GM03348 (cell line): ENCODE data around the gene TMEM198.

Experiments used
- DNase-seq: peaks from one replicate; pipeline ENCODE4 v3.0.0; 2012; ENCODE audit warnings: low spot score

TMEM198 gene

DNA sequence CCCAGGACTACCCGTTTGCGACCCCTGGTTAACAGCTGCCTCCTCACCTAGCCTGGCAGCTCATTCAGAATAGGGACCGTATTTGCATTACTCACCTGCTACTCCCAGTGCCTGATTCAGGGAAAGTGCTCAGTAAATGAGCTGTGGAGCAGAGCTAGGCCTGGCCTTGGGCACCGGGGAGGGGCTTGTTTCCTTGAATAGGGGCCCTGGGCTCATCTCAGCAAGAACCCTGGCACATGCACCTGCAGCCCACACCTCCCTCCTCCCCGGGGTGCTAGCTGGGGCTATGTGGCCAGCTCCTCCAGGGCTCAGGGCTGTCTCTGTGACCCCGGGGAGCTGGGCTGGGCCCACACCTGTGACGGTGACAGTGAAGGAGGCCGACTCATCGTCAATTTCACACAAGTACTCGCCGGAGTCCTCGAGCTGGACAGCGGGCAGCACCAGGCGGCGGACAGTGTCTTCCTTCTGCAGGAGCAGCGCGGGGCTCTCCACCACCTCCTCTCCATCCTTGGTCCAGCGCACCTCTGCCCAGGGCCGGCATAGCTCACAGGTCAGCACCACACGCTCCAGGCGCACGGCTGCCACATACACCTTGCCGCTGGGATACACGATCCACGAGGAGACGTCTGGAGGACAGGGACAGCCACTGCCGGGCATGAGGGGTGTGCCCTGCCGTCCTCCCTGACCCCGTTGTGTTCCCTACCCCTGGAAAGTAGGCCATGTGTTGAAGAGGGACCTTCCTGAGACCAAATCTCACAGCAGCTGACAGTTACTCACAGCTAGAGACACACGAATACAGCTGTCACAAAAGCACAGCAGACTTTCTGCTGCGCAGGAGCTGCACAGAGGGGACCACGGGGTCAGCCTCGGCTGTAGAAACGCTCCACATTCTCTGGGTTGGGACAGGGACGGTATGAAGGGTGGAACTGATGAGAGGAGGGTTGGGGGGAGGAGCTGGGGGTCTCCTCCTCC lies 18.5 kb downstream of the TMEM198 start:
- DNase-seq = no peak

- no peak for DNase-seq
Measured at GRCh38 chr2:219563271-219563928, 19.6 kb downstream of the TMEM198 start.

GRCh38 chr2:219565130-219566080 lies 21.6 kb downstream of the TMEM198 start:
- DNase-seq = no peak

DNA sequence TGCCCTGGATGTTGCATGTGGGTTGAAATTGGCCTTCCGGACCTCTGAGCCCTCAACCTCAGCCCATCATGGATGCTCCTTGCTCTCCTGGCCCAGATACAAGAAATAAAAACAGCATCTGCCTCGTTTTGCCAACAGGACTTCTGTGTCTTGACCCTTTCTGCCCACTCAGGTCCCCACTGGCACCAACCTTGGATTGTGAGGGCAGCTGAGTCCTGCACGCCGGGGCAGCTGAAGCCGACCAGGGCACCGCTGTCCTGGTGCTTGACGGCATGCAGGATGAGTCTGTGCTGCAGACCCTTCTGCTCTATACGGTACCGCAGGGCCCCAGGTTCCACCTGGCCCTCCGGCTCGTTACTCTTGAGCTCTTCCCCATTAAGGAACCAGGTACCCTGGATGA lies 22.8 kb downstream of the TMEM198 start:
- no peak for DNase-seq

GRCh38 chr2:219567131-219567530 lies 23.3 kb downstream of the TMEM198 start:
- no peak for DNase-seq

DNA sequence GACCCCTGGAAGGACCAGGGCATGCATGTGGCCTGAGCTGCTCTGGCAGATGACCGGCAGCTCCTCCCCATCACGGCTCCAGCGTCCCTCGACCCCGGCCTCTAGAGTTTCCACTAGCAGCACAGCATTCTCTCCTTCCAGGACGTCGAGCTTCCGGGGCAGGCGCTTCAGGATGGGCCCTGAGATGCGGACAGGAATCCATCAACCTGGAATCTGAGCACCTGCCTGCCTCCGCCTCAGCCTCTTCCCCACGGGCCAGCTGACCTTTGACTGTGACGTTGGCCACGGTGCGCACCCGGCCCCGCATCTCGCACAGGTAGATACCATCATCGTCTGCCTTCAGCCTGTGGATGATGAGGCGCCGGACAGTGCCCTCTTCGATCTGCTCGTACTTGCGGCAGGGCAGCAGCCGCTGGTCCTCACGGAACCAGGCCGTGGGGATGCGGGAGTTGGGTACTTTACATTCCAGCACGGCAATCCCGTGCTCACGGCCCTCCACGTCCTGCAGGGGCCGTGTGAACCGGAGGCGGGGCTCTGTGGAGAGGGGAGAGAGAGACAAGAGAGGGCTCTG lies 24.0 kb downstream of the TMEM198 start:
- no peak for DNase-seq

DNA sequence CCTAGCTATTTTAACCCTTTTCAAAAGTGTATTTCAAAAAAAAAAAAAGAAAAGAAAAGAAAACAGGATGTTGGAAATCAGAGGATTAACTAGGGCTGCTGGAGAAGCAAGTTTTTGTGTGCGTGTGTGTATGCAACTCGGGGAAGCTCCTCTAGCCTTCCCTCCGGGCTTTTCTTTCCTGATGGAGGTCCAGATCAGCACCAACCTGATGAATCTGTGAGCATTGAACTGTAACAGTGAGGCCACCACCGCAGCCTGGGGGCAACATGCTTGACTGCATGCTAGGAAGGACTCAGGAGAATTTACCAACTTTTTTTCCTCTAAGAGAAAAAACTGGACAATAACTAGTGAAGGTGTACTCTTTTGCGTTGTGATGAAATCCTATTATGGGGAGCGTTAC lies 25.2 kb downstream of the TMEM198 start:
- no peak for DNase-seq

GRCh38 chr2:219569635-219570034 lies 25.8 kb downstream of the TMEM198 start:
- no peak for DNase-seq

GRCh38 chr2:219570194-219570923 lies 26.5 kb downstream of the TMEM198 start:
- DNase-seq = peak; percentile 85

DNA sequence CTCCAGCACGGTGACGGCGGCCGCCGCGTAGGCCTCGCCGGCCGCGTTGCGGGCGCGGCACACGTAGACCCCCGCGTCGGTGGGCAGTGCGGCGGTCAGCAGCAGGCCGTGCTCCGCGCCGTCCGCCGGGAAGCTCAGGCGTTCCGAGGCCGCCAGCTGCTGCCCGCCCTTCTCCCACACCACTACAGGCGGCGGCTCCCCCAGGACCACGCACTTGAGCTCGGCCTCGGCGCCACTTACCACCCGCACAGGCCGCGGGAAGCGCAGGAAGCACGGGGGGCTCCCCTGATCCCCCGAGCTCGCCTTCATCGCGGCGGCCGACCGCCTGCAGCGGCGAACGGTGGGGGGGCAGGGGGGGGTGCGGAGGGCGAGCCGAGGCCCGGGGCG lies 27.1 kb downstream of the TMEM198 start:
- DNase-seq = no peak

DNA sequence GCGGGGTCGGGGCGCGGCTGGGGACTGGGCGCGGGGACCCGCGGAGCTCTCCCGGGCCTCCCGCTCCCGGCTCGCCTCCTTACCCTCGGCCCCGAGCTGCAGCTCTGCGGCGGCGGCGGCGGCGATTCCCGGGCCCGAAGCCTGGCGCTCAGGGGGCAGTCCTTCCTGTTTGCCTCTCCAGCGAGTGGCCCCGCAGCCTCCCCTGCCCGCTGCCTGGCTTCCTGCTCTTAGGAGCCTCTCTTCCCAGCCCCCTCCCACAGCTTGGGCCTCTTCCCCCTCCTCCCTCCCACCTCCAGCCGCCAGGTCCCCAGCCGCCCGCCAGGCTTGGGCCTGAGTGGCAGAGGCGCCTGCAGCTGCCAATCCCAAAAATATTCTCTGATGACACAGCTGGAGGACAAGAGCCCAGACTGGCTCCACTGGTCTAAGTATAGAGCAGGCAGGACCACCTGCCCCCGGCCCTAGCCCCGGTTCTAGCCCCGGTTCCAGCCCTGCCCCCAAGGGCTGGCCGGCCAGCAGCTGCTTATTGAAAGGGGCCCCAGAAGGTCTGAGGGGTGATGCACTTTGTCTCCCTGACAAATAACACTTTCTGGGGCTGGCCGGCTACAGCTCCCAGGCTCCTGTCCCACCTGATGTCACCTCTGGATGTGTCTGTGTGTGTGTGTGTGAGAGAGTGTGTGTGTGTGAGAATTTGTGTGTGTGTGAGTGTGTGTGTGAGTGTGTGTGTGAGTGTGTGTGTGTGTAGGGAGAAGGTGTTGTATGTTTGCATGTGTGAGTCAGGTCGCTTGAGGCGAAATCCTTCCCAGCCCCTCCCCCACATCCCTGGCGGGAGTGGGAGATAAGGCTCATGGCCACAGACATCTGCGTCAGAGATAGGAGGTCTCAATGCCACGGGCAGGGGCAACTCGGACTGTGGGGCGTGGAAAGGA lies 27.7 kb downstream of the TMEM198 start, which contains the start of gene OBSL1:
TSS of gene OBSL1 (minus strand) at position 229 of the 926 bp plus-strand sequence. CDS start 307 bp downstream, outside the sequence.
- DNase-seq = peak; percentile 91

DNA sequence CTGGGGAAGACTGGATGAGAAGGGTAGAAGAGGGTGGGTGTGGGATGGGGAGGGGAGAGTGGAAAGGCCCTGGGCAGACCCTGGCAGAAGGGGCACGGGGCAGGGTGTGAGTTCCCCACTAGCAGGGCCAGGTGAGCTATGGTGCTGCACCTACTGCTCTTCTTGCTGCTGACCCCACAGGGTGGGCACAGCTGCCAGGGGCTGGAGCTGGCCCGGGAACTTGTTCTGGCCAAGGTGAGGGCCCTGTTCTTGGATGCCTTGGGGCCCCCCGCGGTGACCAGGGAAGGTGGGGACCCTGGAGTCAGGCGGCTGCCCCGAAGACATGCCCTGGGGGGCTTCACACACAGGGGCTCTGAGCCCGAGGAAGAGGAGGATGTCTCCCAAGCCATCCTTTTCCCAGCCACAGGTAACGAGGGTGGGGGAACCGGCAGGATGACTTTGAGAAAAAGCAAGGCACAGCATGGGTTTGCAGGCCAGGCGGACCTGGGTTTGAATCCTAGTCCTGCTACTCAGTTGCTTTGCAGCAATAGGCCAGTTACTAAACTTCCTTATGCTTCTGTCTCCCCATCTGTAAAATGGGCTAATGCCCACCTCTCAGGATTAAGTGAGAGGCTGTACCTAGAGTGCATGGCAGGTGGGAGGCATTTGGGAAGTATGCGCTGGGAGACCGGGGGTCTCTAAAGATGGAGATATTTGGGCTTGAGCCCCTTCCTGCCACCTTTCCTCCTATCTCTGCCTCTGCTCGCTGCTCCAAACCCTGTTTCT lies 28.6 kb downstream of the TMEM198 start, which contains the start of gene INHA:
TSS of gene INHA (plus strand) at position 74 of the 765 bp plus-strand sequence. CDS start at position 139, 65 bp downstream.
- no peak for DNase-seq

- no peak for DNase-seq
Measured at GRCh38 chr2:219573166-219573565, 29.3 kb downstream of the TMEM198 start.

GRCh38 chr2:219574484-219575311 lies 30.9 kb downstream of the TMEM198 start:
- DNase-seq = no peak

DNA sequence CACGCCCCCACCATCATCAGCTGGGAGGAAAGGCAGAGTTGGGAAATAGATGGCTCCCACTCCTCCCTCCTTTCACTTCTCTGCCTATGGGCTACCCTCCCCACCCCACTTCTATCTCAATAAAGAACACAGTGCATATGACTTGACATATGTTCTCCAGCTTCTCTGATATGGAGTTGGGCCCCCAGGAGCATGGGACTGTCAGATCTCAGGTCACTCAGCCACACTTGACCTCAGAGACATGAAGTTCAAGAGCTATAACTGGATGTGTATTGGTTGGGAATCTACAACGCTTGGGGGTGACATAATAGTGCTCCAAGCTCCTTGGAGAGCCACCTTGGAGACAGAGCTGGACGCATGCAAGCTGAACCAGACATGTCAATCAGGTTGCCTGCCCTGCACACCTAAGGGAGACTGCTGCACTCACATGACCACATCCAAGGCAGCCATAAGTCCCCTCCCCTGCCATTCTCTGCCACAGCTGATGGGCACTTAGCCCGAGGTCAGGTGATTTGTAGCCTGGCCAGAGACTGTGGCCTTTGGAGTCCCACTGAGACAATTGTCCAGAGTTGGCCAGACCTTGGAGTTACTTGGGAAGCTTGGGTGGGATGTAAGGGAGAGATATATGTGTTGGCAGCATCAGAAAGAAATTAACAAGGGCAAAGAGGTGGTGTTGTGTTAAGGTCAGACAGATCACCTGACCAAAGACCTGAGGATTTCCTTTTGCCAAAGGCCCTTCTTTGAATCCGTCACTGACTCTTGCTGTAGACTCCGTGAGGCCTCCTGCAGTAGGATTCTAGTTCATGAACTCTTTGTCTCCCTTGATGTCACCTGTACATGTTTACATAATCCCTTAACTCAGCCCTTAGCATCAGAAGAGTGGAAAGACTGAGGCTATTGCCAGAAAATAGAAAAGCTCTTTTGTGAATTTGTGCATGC lies 32.0 kb downstream of the TMEM198 start:
- peak; percentile 1 for DNase-seq

DNA sequence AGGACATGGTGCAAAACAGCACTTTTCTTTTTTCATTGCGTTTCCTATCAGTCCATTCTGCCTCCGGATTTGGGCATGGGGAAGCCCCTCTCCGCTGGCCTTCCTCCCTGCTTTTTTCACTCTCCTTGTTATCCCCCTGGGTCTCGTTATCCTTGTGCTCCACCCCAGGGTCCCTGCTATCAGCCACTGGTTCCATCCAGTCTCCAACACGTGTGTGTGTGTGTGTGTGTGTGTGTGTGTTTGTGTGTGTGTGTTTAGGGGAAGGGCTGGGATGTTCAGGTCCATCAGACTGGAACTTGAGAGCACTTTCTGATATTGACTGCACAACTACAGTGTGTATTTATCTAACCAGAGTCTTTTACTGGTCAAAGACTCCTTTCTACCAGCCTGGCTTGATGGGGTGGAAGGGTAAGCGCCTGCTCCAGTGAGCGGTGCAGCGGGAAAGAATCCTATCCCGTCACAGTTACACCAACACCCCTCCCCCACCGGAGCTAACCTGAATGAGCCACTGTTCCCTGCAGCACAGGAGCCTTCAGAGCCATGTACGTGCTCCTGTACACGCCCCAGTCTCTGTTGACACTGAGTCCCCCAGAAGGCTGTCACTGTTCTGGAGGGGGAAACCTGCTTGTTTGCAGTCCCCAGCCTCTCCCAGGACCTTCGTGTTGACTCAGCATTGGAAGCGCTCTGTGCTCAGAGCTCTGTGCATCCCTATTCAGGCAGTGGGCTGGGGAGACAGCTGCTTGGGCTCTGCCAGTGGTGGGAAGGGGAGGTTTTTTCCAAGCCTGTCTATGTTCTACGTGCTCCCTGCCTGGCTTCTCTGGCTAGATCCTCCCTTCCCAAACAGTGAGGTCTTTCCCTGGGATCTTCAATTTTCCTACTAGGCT lies 32.9 kb downstream of the TMEM198 start:
- DNase-seq = peak; percentile 15
